HepG2 (cell line): ENCODE results near the gene CACNA1F. TPM values are rescaled to one million over a fixed set of nuclear protein-coding genes. Genes with fewer than 3 reads are reported as not detected.

Source experiments
- ATAC-seq: fragments of 200-7000 bp; cut with Tn5 transposase; 3 replicates; pipeline ENCODE4 v1.9.1; 2020; ENCODE audit warnings: mild to moderate bottlenecking, moderate library complexity
- BruUV-seq: library from RNA; stranded (reverse); fragments of 400-500 nt; replicated peaks from 2 replicates; lab custom pipeline; 2021; lab: Mats Ljungman, UMichigan
- CTCF ChIA-PET: fragments of 300-600 bp; formaldehyde crosslinking; extraction: SDS; loops from one replicate; lab custom pipeline; 2021; ENCODE audit warnings: low total read pairs, inconsistent platforms, low intra/inter-chr PET ratio; lab: Yijun Ruan, JAX
- POLR2A ChIA-PET: fragments of 350-600 bp; sonication (Branson Sonifier 250); formaldehyde crosslinking; loops from one replicate; lab custom pipeline; 2020; ENCODE audit warnings: antibody characterized with exemption, inconsistent platforms; lab: Yijun Ruan, JAX
- DNase-seq: peaks from one replicate; pipeline ENCODE4 v3.0.0-alpha.2; 2015; ENCODE audit warnings: low spot score
- FAIRE-seq: peaks from 3 replicates; lab custom pipeline; 2011; peaks lifted over from hg19 to GRCh38; lab: Jason Lieb, UNC
- H2AFZ ChIP-seq: one replicate; pipeline ENCODE4 v1.6.1; 2011; ENCODE audit warnings: low read length, inconsistent platforms
- H3K27ac ChIP-seq: fragments of 300-600 bp; 3 replicates; pipeline ENCODE4 v1.8.0; 2011; ENCODE audit warnings: mixed run types, mild to moderate bottlenecking, mixed read lengths, low read length, inconsistent platforms; ENCODE audit not compliant: insufficient read depth; ENCODE audit errors: extremely low read length
- H3K27me3 ChIP-seq, 2 experiments: fragments of 200-600 bp in 1 of 2; 2 replicates in 1 of 2; 3 replicates in 1 of 2; pipeline versions ENCODE4 v1.6.0 to v1.8.0; 2011; ENCODE audit warnings: low read length in 2 of 2, mild to moderate bottlenecking in 2 of 2, moderate library complexity in 2 of 2, inconsistent platforms in 1 of 2; ENCODE audit not compliant: insufficient read depth in 2 of 2, control insufficient read depth in 1 of 2
- H3K36me3 ChIP-seq, 2 experiments: fragments of 200-600 bp in 1 of 2; replicated peaks in 1 of 2; 2 replicates in 1 of 2; 3 replicates in 1 of 2; pipeline versions ENCODE4 v1.5.1 to v1.8.0; 2011; ENCODE audit warnings: low read length in 2 of 2, inconsistent platforms in 1 of 2; ENCODE audit not compliant: insufficient read depth in 2 of 2, control insufficient read depth in 1 of 2
- H3K4me1 ChIP-seq: 2 replicates; pipeline ENCODE4 v1.5.1; 2012; ENCODE audit warnings: low read length, inconsistent platforms; ENCODE audit not compliant: insufficient read depth
- H3K4me2 ChIP-seq: 2 replicates; pipeline ENCODE4 v1.6.0; 2011; ENCODE audit warnings: low read depth, low read length, inconsistent platforms
- H3K4me3 ChIP-seq, 3 experiments: fragments of 200-600 bp in 1 of 3; sonication (generic), shearing (Covaris generic) in 1 of 3; replicated peaks in 1 of 3; 2 replicates each; pipeline ENCODE4 v1.5.1; 2011 to 2016; ENCODE audit warnings: low read length in 3 of 3, inconsistent platforms in 2 of 3, low read depth in 2 of 3, mild to moderate bottlenecking in 2 of 3, control low read depth in 1 of 3, mixed read lengths in 1 of 3; ENCODE audit not compliant: insufficient read depth in 1 of 3
- H3K79me2 ChIP-seq: one replicate; pipeline ENCODE4 v1.6.1; 2011; ENCODE audit warnings: low read length, inconsistent platforms; ENCODE audit not compliant: insufficient read depth
- H3K9ac ChIP-seq: 2 replicates; pipeline ENCODE4 v1.6.0; 2011; ENCODE audit warnings: mild to moderate bottlenecking, low read depth, low read length, inconsistent platforms; ENCODE audit not compliant: insufficient read depth
- H3K9me3 ChIP-seq: 2 replicates; pipeline ENCODE4 v1.5.1; 2012; ENCODE audit warnings: mild to moderate bottlenecking, low read length
- H4K20me1 ChIP-seq: 2 replicates; pipeline ENCODE4 v1.6.0; 2011; ENCODE audit warnings: inconsistent platforms, mild to moderate bottlenecking, low read length, moderate library complexity; ENCODE audit not compliant: insufficient read depth
- GABPB1 ChIP-seq: IDR thresholded peaks from 2 replicates; pipeline ENCODE4 v1.6.1; 2016; ENCODE audit warnings: mild to moderate bottlenecking, missing genetic modification reagents, moderate library complexity, missing compliant biosample characterization
- SATB2 ChIP-seq: sonication (generic); formaldehyde crosslinking; IDR thresholded peaks from 2 replicates; pipeline ENCODE4 v1.5.0; 2020; ENCODE audit warnings: missing genetic modification reagents
- SOX13 ChIP-seq, 3 experiments: fragments of 450-650 bp in 1 of 3; sonication (generic) in 1 of 3; formaldehyde crosslinking in 1 of 3; IDR thresholded peaks in 2 of 3; conservative IDR thresholded peaks in 1 of 3; 2 replicates each; pipeline versions ENCODE4 v1.5.0 to v1.6.1; 2016 to 2020; ENCODE audit warnings: antibody characterized with exemption in 1 of 3, mild to moderate bottlenecking in 1 of 3, missing compliant biosample characterization in 1 of 3, missing genetic modification reagents in 1 of 3, moderate library complexity in 1 of 3
- ZNF33A ChIP-seq: sonication (generic); formaldehyde crosslinking; IDR thresholded peaks from 2 replicates; pipeline ENCODE4 v1.5.1; 2020; ENCODE audit warnings: missing genetic modification reagents, mild to moderate bottlenecking, moderate library complexity, borderline replicate concordance
- ZNF607 ChIP-seq: sonication (generic); formaldehyde crosslinking; IDR thresholded peaks from 2 replicates; pipeline ENCODE4 v1.5.1; 2020; ENCODE audit warnings: missing genetic modification reagents, mild to moderate bottlenecking, borderline replicate concordance
- ZNF629 ChIP-seq: sonication (generic); formaldehyde crosslinking; conservative IDR thresholded peaks from 2 replicates; pipeline ENCODE4 v1.5.0; 2020; ENCODE audit warnings: missing genetic modification reagents
- WGBS: methylation state at CpG from one replicate; pipeline ENCODE4 v1.1.6; 2017; ENCODE audit warnings: low lambda C conversion rate; 5-methylcytosine and 5-hydroxymethylcytosine counted together
- in situ Hi-C: cut with HindIII; loops from 2 replicates; pipeline ENCODE4 v1.10.0; 2017; ENCODE audit warnings: low pct_unique_long_range_greater_than_20kb; ENCODE audit not compliant: extremely low pct_ligation_motif_present
- intact Hi-C: fragments of 100-400 bp; cut with micrococcal nuclease; formaldehyde crosslinking; loops from one replicate; pipeline ENCODE4 v1.10.0; 2022; ENCODE audit not compliant: unreplicated experiment
- polyA plus RNA-seq, 8 experiments: library from polyadenylated mRNA; depleted of rRNA in 3 of 8; stranded (reverse) in 7 of 8; unstranded in 1 of 8; fragments of >200 nt; fragmentation: Illumina TruSeq in 4 of 8; extraction: Trizol in 4 of 8; gene quantifications; 2 replicates each; pipeline versions ENCODE4 v1.2.1 to v1.2.3, GENCODE V29; 2011 to 2016; ENCODE audit warnings: low read depth in 4 of 8, missing spikeins in 1 of 8, mixed read lengths in 1 of 8; ENCODE audit not compliant: insufficient read depth in 1 of 8
- total RNA-seq, 5 experiments: library from RNA; depleted of rRNA; stranded (reverse); fragments of >200 nt; fragmentation: Illumina TruSeq; extraction: Trizol; gene quantifications; 2 replicates each; pipeline ENCODE4 v1.2.3, GENCODE V29; 2016; ENCODE audit warnings: low read depth in 1 of 5
- TF ChIP-seq, protein P1 (sequence below): sonication (generic); formaldehyde crosslinking; IDR thresholded peaks from 2 replicates; pipeline ENCODE4 v1.8.1; 2023; ENCODE audit warnings: mild to moderate bottlenecking, missing genetic modification reagents

Gene CACNA1F
- total and polyA plus RNA-seq, 2 of the 13 experiments (the other 11 are each of a cell fraction or from before 2014, with no cell fraction given), result 0.03 TPM; not detected in 1

GRCh38 chrX:49256268-49256995, 23.3 kb upstream of the CACNA1F start:
- H3K4me3 ChIP-seq, result no peak overlapping the region
- no peaks in the 10 kb centered on the region for H4K20me1 ChIP-seq
- peaks cover 11% of the 10 kb centered on the region for H3K4me1 ChIP-seq
- ATAC-seq (no peak), DNase-seq (no peak), FAIRE-seq (no peak)
- CTCF ChIA-PET, result no interaction called here
- WGBS, result no CpG with 5 or more reads among the region's 9 CpGs
- POLR2A ChIA-PET, result interaction anchor here (1.2 kb wide), 1 partner anchor 13 kb away, joined by 5 read pairs; the partner anchor contains the start of gene PPP1R3F
- H3K4me2 ChIP-seq, result no peak overlapping the region
- BruUV-seq, result no TSS peak
- no peaks in the 10 kb centered on the region for H3K79me2 ChIP-seq
- H3K27ac ChIP-seq, result no peak overlapping the region
- intact Hi-C loops, result no loop called here
- in situ Hi-C loops, result no loop called here
- H3K9ac ChIP-seq, result no peak overlapping the region
- H3K9me3 ChIP-seq, result no peaks in the 10 kb centered on the region
- H2AFZ ChIP-seq, result no peak overlapping the region
- TF ChIP-seq SATB2 (CRISPR knock-in tag) (no peak), ZNF33A (no peak), ZNF629 (CRISPR knock-in tag) (peak; percentile 32; the same call in 1 of the 2 replicates), GABPB1 (CRISPR knock-in tag) (no peak)
- H3K27me3 ChIP-seq, result no peaks in the 10 kb centered on the region
- H3K36me3 ChIP-seq, result no peaks in the 10 kb centered on the region

- ChIA-PET CTCF (no interaction called here), POLR2A (no interaction called here)
- WGBS, result 100% methylated on average over 4 of the region's 7 CpGs
- no peaks in the 10 kb centered on the region for H3K27me3 ChIP-seq
- TF ChIP-seq ZNF607 (CRISPR knock-in tag) (no peak), ZNF629 (CRISPR knock-in tag) (no peak), SOX13 (IDR thresholded peaks at IDR 0.05) (no peak), SOX13 (CRISPR knock-in tag; conservative IDR thresholded peaks at IDR 0.05 in 1 of 2, IDR thresholded peaks at IDR 0.05 in 1 of 2) (no peak)
- TF ChIP-seq, protein P1, sequence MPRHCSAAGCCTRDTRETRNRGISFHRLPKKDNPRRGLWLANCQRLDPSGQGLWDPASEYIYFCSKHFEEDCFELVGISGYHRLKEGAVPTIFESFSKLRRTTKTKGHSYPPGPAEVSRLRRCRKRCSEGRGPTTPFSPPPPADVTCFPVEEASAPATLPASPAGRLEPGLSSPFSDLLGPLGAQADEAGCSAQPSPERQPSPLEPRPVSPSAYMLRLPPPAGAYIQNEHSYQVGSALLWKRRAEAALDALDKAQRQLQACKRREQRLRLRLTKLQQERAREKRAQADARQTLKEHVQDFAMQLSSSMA, result no peak
- H3K4me3 ChIP-seq, result no peak overlapping the region
- no peak overlapping the region for H2AFZ ChIP-seq
- peaks cover 11% of the 10 kb centered on the region for H3K4me1 ChIP-seq
- BruUV-seq, result no TSS peak
- no peak overlapping the region for H3K9ac ChIP-seq
- no peak overlapping the region for H3K4me2 ChIP-seq
- no peak for DNase-seq
- FAIRE-seq, result no peak
- no peak overlapping the region for H3K27ac ChIP-seq
- H3K79me2 ChIP-seq, result no peaks in the 10 kb centered on the region
- no peaks in the 10 kb centered on the region for H3K36me3 ChIP-seq
- in situ Hi-C loops (no loop called here), intact Hi-C loops (no loop called here)
- H4K20me1 ChIP-seq, result no peaks in the 10 kb centered on the region
- no peaks in the 10 kb centered on the region for H3K9me3 ChIP-seq
- no peak for ATAC-seq
Observed at GRCh38 chrX:49254639-49255038, 21.5 kb upstream of the CACNA1F start.
